ENCODE measurements around the gene TMEM151A. TPM values are rescaled to one million over a fixed set of nuclear protein-coding genes. Genes with fewer than 3 reads are reported as not detected.

The TMEM151A gene
- not detected in 2 replicates for total RNA-seq

GRCh38 chr11:66291706-66292542 lies at the start of gene TMEM151A:
Gene TMEM151A (plus strand): TSS chr11:66291894. CDS start chr11:66292014, 120 bp downstream.

GRCh38 chr11:66268244-66268951 lies 23.3 kb upstream of the TMEM151A start, which contains the start of gene RAB1B:
Gene RAB1B (plus strand): TSS chr11:66268639. CDS start chr11:66268680, 41 bp downstream.

DNA sequence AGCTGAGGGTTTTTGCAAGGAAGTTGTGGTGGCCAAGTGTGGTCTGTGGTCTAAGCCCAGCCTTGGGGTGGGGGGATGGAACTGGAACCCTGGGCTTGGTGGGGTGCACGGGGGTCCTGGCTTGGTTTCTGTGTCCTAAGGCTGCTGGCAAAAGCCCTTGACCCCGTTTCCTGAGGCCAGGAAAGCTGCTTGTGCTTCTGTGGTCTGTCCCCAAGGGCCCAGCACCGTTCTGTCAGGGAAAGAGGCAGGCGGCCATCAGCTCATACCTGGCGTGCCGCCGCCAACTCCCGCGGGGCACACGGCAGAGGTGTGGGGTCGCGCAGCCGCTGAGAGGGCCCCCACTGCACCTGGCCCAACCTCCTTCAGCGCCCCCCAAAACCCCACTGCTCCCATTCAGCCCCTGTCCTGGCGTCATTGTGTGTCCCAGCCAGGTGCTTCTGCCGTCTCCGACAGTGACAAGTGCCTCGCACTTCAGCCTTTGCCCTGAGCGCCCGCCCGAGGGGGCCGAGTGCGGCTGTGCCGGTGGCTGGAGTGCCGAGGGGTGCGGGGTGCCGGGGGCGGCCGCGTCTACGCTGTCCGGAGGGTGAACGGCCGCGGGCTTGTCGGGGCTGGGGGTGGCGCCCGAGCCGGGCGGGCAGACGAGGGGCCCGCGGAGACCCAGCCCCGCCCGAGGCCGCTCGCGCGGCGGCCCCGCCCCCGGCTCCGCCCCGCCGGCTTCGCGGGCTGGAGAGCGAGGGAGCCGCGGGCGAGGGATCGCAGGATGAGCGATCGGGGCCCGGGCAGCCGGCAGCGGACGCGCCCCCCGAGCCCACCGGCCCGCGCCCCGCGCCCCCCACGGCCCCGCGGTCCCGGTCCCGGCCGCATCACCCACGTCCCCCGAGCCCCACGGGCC lies 14.0 kb upstream of the TMEM151A start, which contains the start of gene CNIH2:
CNIH2 (plus strand) TSS at position 705 of the 892 bp plus-strand sequence. CDS start 282 bp downstream, outside the sequence.

GRCh38 chr11:66288671-66289547 lies 2.8 kb upstream of the TMEM151A start, which contains the start of gene YIF1A:
Gene YIF1A (minus strand): TSS chr11:66289143. CDS start chr11:66288985, 158 bp downstream.

GRCh38 chr11:66316849-66317251 lies 25.2 kb downstream of the TMEM151A start, which contains the start of gene CD248:
Gene CD248 (minus strand): TSS chr11:66317044. CDS start chr11:66317027, 17 bp downstream.

GRCh38 chr11:66336234-66337102 lies 44.8 kb downstream of the TMEM151A start, which contains the start of gene RIN1:
Gene RIN1 (minus strand): TSS chr11:66336434. CDS start chr11:66336402, 32 bp downstream.

DNA sequence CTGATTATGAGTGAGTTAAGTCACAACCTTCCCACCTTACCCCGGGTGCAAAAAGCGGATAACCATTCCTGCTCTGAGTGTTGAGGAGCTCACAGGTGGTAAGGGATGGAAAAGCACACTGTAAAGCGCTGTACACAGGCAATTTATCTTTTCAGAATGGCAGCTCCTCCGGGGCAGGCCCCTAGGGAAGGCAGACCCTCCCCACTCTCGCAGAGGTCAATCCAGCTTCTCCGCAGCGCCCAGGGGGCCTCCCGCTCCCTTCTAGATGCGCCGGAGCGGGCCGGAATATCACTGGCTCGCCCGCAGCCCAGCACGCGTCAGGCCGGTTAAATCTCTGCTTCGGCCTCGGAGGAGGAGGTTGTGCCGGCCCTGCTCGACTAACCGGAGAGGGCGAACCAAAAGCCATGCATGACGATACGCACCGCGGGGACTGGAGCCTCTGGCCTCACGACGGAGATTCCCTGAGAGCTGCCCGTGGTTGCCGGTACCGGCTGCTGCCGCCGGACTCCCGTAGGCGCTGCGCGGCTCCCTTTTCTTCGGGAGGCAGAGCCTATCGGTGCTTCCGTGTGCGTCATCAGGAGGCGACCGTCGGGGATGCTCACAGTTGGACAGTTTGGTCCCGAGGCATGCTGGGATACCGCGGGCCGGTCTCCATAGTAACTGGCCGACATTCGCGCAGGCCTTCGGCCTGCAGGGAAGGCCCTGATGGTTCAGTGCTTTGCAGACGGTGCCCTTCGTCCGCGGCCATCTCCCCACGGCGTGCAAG lies 53.0 kb downstream of the TMEM151A start, which contains the start of gene BRMS1:
BRMS1 (minus strand) TSS at position 555 of the 766 bp plus-strand sequence. CDS start 2,870 bp downstream, outside the sequence.

Other genes starting within 250 kb of the TMEM151A start
- not detected in 2 replicates for gene GAL3ST3, start 242.7 kb upstream of the TMEM151A start, total RNA-seq
- 182 and 206 TPM in 2 replicates for gene SF3B2, start 239.5 kb upstream of the TMEM151A start, total RNA-seq
- 20.8 and 22.9 TPM in 2 replicates for gene PACS1, start 221.6 kb upstream of the TMEM151A start, total RNA-seq
- 13.0 and 16.3 TPM in 2 replicates for gene KLC2, start 34.2 kb upstream of the TMEM151A start, total RNA-seq
- gene RAB1B, start 23.3 kb upstream of the TMEM151A start, total RNA-seq: 165 and 169 TPM in 2 replicates
- 0.29 TPM in 1 of 2 replicates, not detected in the other for gene CNIH2, start 13.7 kb upstream of the TMEM151A start, total RNA-seq
- gene YIF1A, start 2.8 kb upstream of the TMEM151A start, total RNA-seq: 239 and 330 TPM in 2 replicates
- 93.4 and 98.0 TPM in 2 replicates for gene CD248, start 25.1 kb downstream of the TMEM151A start, total RNA-seq
- 58.8 and 68.3 TPM in 2 replicates for gene RIN1, start 44.5 kb downstream of the TMEM151A start, total RNA-seq
- gene BRMS1, start 53.2 kb downstream of the TMEM151A start, total RNA-seq: 64.0 and 74.1 TPM in 2 replicates
- 45.0 and 50.2 TPM in 2 replicates for gene B4GAT1, start 55.7 kb downstream of the TMEM151A start, total RNA-seq
- gene SLC29A2, start 79.9 kb downstream of the TMEM151A start, total RNA-seq: 0.71 and 1.2 TPM in 2 replicates
- gene NPAS4, start 129.1 kb downstream of the TMEM151A start, total RNA-seq: not detected in 2 replicates
- 63.1 and 66.9 TPM in 2 replicates for gene MRPL11, start 147.0 kb downstream of the TMEM151A start, total RNA-seq
- gene PELI3, start 175.0 kb downstream of the TMEM151A start, total RNA-seq: 5.3 and 6.3 TPM in 2 replicates
- 60.1 and 79.0 TPM in 2 replicates for gene DPP3, start 188.5 kb downstream of the TMEM151A start, total RNA-seq
- 30.8 and 39.8 TPM in 2 replicates for gene BBS1, start 218.7 kb downstream of the TMEM151A start, total RNA-seq